Brain microvascular endothelial cell (primary cell): ENCODE measurements around the gene SYT2.
"Not testable (repeated sequence)": the region's sequence is repeated elsewhere in the genome, so short reads cannot be mapped to it uniquely, and the experiment has no call there.

Experiments used
- DNase-seq: peaks from one replicate; pipeline ENCODE4 v3.0.0-alpha.2; 2020
- H3K27ac ChIP-seq: fragments of 250-450 bp; sonication (Bioruptor Pico); 2 replicates; pipeline ENCODE4 v1.5.1; 2020; ENCODE audit warnings: mild to moderate bottlenecking, moderate library complexity
- H3K27me3 ChIP-seq: fragments of 250-450 bp; sonication (Bioruptor Pico); replicated peaks from 2 replicates; pipeline ENCODE4 v1.5.1; 2020; ENCODE audit warnings: mild to moderate bottlenecking
- H3K36me3 ChIP-seq: fragments of 250-450 bp; sonication (Bioruptor Pico); replicated peaks from 2 replicates; pipeline ENCODE4 v1.5.1; 2020; ENCODE audit warnings: mild to moderate bottlenecking
- H3K4me3 ChIP-seq: 2 replicates; pipeline ENCODE4 v1.5.1; 2011; ENCODE audit warnings: low read depth, mild to moderate bottlenecking, control low read depth, low read length, moderate library complexity
- CTCF ChIP-seq: IDR thresholded peaks from 2 replicates; pipeline ENCODE4 v1.5.1; 2011; ENCODE audit warnings: low read depth, mild to moderate bottlenecking, moderate library complexity, low read length, control low read depth, inconsistent platforms; ENCODE audit errors: missing control alignments
- in situ Hi-C: cut with HindIII; loops from 2 replicates; pipeline ENCODE4 v1.10.0; 2017; ENCODE audit warnings: low sequenced_read_pairs, low pct_ligation_motif_present

The SYT2 gene

GRCh38 chr1:202561726-202562443, 148.4 kb downstream of the SYT2 start:
- TF ChIP-seq CTCF: no peak
- no peaks in the 10 kb centered on the region for H3K27me3 ChIP-seq
- no peak overlapping the region for H3K4me3 ChIP-seq
- no peak for DNase-seq
- in situ Hi-C loops: no loop called here
- no peak overlapping the region for H3K27ac ChIP-seq
- H3K36me3 ChIP-seq: no peaks in the 10 kb centered on the region

GRCh38 chr1:202561240-202561639, 149.0 kb downstream of the SYT2 start:
- Histone ChIP-seq H3K27ac (no peak overlapping the region), H3K4me3 (no peak overlapping the region), H3K27me3 (no peaks in the 10 kb centered on the region), H3K36me3 (no peaks in the 10 kb centered on the region)
- in situ Hi-C loops: no loop called here
- no peak for TF ChIP-seq CTCF
- no peak for DNase-seq

- in situ Hi-C loops: not testable (repeated sequence)
Observed at GRCh38 chr1:202557662-202558061, 152.6 kb downstream of the SYT2 start.

GRCh38 chr1:202556037-202556436, 154.2 kb downstream of the SYT2 start:
- H3K27me3 ChIP-seq, H3K4me3 ChIP-seq, in situ Hi-C loops, DNase-seq, H3K36me3 ChIP-seq, H3K27ac ChIP-seq: not testable (repeated sequence)

More at GRCh38 chr1:202557662-202558061, 152.6 kb downstream of the SYT2 start:
- not testable (repeated sequence) for DNase-seq, H3K4me3 ChIP-seq, H3K27ac ChIP-seq, H3K27me3 ChIP-seq, H3K36me3 ChIP-seq

GRCh38 chr1:202554619-202555018, 155.6 kb downstream of the SYT2 start:
- H3K27ac ChIP-seq, DNase-seq, H3K27me3 ChIP-seq, in situ Hi-C loops, H3K4me3 ChIP-seq, H3K36me3 ChIP-seq: not testable (repeated sequence)

GRCh38 chr1:202553560-202554038, 156.7 kb downstream of the SYT2 start:
- no peaks in the 10 kb centered on the region for H3K36me3 ChIP-seq
- no peak for TF ChIP-seq CTCF
- in situ Hi-C loops: no loop called here
- H3K27me3 ChIP-seq: no peaks in the 10 kb centered on the region
- peak; percentile 92 for DNase-seq
- H3K4me3 ChIP-seq: no peak overlapping the region
- H3K27ac ChIP-seq: peak overlapping the region; percentile 70

- H3K4me3 ChIP-seq, in situ Hi-C loops: not testable (repeated sequence)
- peak overlapping the region; percentile 70 for H3K27ac ChIP-seq
Observed at GRCh38 chr1:202553078-202553477, 157.2 kb downstream of the SYT2 start.

GRCh38 chr1:202552615-202553014, 157.6 kb downstream of the SYT2 start:
- H3K36me3 ChIP-seq, H3K27me3 ChIP-seq, H3K4me3 ChIP-seq, DNase-seq, in situ Hi-C loops, H3K27ac ChIP-seq: not testable (repeated sequence)

More at GRCh38 chr1:202553078-202553477, 157.2 kb downstream of the SYT2 start:
- H3K27me3 ChIP-seq, H3K36me3 ChIP-seq, DNase-seq: not testable (repeated sequence)
